Neural crest cell (in vitro differentiated cells): ENCODE measurements around the gene SUGP2. TPM values are rescaled to one million over a fixed set of nuclear protein-coding genes. Genes with fewer than 3 reads are reported as not detected.

Experiments used
- DNase-seq: peaks from one replicate; pipeline ENCODE4 v3.0.0; 2021; ENCODE audit warnings: low read depth, mixed read lengths, low spot score
- H3K27ac Mint-ChIP-seq: one replicate; pipeline ENCODE4 v1.8.0; 2021; ENCODE audit warnings: mild to moderate bottlenecking, mixed read lengths; ENCODE audit not compliant: unreplicated experiment
- H3K27me3 Mint-ChIP-seq: 2 replicates; pipeline ENCODE4 v1.8.0; 2021; ENCODE audit warnings: low read depth, mild to moderate bottlenecking, mixed read lengths
- H3K36me3 Mint-ChIP-seq: 2 replicates; pipeline ENCODE4 v1.8.0; 2021; ENCODE audit warnings: low read depth, mild to moderate bottlenecking, mixed read lengths
- H3K4me1 Mint-ChIP-seq: 2 replicates; pipeline ENCODE4 v1.8.0; 2021; ENCODE audit warnings: mixed read lengths
- H3K4me3 Mint-ChIP-seq: one replicate; pipeline ENCODE4 v1.8.0; 2021; ENCODE audit warnings: mild to moderate bottlenecking, mixed read lengths
- H3K9me3 Mint-ChIP-seq: 2 replicates; pipeline ENCODE4 v1.8.0; 2021; ENCODE audit warnings: mixed read lengths
- CTCF ChIP-seq: fragments of 200-600 bp; sonication (generic); conservative IDR thresholded peaks from 2 replicates; pipeline ENCODE4 v1.5.0; 2021; ENCODE audit warnings: antibody characterized with exemption, mild to moderate bottlenecking
- total RNA-seq: library from RNA; stranded (reverse); gene quantifications from 2 replicates; pipeline ENCODE4 v1.2.1, GENCODE V29; 2021

The SUGP2 gene
- total RNA-seq, 1 donor from 2014 or later = 160 TPM

- Mint-ChIP-seq H3K27me3 (no peaks in the 10 kb centered on the region), H3K36me3 (no peaks in the 10 kb centered on the region), H3K4me1 (no peaks in the 10 kb centered on the region), H3K9me3 (no peaks in the 10 kb centered on the region), H3K27ac (no peak overlapping the region), H3K4me3 (no peak overlapping the region)
- DNase-seq = no peak
- TF ChIP-seq CTCF = no peak
These were observed 24.0 kb upstream of the SUGP2 start for GRCh38 chr19:19057317-19057716.

DNA sequence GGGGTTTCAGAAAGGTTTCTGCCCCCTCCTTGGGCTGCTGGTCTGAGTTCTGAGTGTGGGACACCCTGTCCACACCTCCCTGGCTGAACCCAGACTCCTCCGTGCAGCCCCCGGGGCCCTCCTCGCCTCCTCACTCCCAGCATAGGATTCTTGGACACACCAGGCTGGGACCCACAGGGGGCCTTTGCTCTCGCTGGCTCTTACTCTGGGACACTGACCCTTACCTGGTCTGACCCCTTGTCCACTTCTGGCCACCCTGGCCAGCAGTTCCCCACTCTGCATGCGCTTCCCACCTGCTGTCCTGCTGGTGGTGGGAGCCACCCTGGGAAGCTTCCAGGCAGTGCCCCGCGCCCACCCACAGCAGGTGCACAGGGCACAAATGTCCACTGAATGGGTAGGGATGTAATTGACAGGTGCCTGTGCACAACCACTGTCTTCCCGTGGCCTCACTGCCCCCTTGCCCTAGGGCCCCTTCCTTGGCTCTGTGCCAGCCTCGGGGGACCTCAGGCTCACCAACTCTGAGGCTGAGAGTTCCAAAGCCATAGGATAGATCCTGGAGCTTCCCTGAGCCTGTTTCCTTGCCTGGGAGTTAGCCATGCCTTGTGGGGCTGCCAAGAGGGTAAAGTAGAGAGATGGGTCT is 23.4 kb upstream of the SUGP2 start:
- H3K4me1 Mint-ChIP-seq = no peaks in the 10 kb centered on the region
- no peak for TF ChIP-seq CTCF
- H3K27me3 Mint-ChIP-seq = no peaks in the 10 kb centered on the region
- no peaks in the 10 kb centered on the region for H3K9me3 Mint-ChIP-seq
- DNase-seq = no peak
- H3K4me3 Mint-ChIP-seq = no peak overlapping the region
- no peak overlapping the region for H3K27ac Mint-ChIP-seq
- H3K36me3 Mint-ChIP-seq = no peaks in the 10 kb centered on the region

DNA sequence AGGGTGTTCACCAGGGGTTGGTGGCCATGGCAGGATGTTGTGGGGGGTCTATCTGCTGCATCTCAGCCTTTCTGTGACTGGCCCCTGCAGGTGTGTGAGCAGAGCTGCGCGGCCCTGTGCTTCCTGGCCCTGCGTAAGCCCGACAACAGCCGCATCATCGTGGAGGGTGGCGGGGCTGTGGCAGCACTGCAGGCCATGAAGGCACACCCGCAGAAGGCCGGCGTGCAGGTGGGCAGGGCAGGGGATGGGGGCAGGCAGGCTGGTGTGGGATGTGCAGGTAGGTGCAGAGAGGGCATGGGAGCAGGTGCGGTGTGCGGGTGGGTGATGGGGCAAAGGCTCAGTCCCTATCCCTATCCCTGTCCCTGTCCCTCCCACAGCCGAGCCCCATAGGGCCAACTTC is 22.4 kb upstream of the SUGP2 start:
- no peak overlapping the region for H3K27ac Mint-ChIP-seq
- H3K4me1 Mint-ChIP-seq = no peaks in the 10 kb centered on the region
- no peak for DNase-seq
- no peaks in the 10 kb centered on the region for H3K9me3 Mint-ChIP-seq
- TF ChIP-seq CTCF = no peak
- H3K27me3 Mint-ChIP-seq = no peaks in the 10 kb centered on the region
- no peak overlapping the region for H3K4me3 Mint-ChIP-seq
- H3K36me3 Mint-ChIP-seq = no peaks in the 10 kb centered on the region

DNA sequence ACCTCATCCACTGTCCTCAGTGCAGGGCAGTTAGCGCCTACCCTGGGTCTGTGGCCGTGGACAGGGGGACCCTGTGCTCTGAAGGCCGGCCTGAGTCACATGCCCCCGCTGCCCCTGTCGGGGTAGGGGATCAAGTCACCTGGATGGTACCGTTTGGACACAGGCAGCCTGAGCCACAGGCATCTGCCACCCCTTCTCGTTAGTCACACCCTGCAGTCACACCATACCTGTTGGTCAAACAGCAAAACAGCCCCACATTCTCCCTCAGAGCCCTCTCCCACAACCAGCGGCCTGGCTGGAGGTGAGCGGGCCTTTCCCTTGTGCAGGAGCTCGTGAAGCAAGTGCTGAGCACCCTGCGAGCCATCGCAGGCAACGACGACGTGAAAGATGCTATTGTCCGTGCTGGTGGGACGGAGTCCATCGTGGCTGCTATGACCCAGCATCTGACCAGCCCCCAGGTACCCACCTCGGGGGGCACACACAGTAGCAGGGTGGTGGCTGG is 21.7 kb upstream of the SUGP2 start:
- DNase-seq = no peak

GRCh38 chr19:19054315-19054938 is 21.1 kb upstream of the SUGP2 start:
- Mint-ChIP-seq H3K27ac (no peak overlapping the region), H3K4me1 (no peaks in the 10 kb centered on the region), H3K4me3 (no peak overlapping the region), H3K36me3 (no peaks in the 10 kb centered on the region), H3K27me3 (no peaks in the 10 kb centered on the region), H3K9me3 (no peaks in the 10 kb centered on the region)
- TF ChIP-seq CTCF = no peak
- DNase-seq = no peak

More for the DNA sequence above, 21.7 kb upstream of the SUGP2 start:
- Mint-ChIP-seq H3K27ac (no peak overlapping the region), H3K4me3 (no peak overlapping the region), H3K4me1 (no peaks in the 10 kb centered on the region), H3K27me3 (no peaks in the 10 kb centered on the region), H3K36me3 (no peaks in the 10 kb centered on the region), H3K9me3 (no peaks in the 10 kb centered on the region)
- no peak for TF ChIP-seq CTCF
